GM18858 (cell line): Measurements from ENCODE around the gene SMNDC1.
"Not testable (repeated sequence)": the region's sequence is repeated elsewhere in the genome, so short reads cannot be mapped to it uniquely, and the experiment has no call there.

Experiments used
- ATAC-seq: cut with Tn5 transposase; IDR thresholded peaks from one replicate; pipeline ENCODE4 v1.9.1; 2021; ENCODE audit not compliant: unreplicated experiment

The SMNDC1 gene

DNA sequence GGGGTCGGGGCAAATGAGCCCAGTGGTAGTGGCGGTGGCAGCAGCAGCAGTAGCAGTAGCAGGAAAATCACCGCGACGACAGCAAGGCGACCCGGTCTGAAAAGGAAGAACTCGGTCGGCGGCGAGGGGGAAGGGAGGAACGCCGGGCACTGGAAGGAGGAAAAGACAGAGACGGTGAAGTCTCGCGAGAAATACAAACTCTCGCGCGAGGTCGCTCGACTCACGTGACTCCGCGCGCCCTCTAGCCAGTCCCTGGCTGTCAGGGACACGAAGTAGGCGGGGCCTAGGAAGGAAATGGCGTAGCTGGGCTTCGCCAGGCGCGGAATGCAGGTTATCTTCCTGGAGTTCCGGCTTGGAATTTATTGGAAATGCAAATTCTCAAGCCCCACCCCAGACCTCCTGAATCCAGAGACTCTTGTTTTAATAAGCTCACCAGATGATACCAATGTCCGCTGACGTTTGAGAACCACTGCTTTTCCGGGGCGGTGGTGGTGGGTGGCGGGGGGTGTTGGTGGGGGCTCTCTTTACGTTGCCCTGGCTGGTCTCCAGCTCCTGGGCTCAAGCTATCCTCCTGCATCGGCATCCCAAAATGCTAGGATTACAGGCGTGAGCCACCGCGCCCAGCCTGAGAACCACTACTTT is at the start of gene SMNDC1:
Gene SMNDC1 (minus strand): TSS at position 141 of the 642 bp plus-strand sequence. CDS start 1,333 bp downstream, outside the sequence.
- ATAC-seq = peak; percentile 80

DNA sequence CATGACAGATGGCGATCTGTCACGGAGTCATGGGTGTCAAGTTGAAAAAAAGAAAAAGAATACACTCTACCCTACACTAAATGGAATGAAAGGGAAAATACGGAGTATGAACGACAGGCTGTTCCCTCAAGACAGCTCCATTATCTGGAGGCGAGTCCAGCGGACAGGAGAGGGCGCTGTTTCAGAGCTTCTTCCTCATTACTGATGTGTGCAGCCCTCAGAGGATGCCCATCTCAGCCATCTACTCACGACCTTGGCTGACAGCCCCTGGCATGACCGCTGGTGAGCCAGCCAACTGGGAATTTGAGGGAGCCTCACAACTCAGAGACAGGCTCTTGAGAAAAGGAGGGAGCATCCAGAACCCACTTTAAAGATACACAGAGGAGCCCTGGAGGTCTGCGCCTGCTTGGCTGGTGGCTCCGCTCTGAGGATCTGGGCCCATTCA is 49.6 kb upstream of the SMNDC1 start:
- ATAC-seq = no peak

- no peak for ATAC-seq
Measured at GRCh38 chr10:110353244-110354119, 48.8 kb upstream of the SMNDC1 start.

DNA sequence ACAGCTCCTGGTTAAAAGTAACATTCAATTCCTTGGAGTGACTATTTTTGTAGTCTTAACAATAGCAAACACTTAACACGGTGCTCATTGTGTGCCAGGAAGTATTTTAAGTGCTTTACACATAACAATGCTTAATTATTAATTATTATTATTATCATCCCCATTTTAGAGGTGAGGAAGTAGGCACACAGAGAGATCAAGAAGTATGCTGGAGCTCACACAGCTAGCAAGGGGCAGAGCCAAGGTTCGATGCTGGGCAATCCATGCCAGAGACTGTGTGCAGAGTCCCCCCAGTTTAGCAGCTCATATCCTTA is 48.2 kb upstream of the SMNDC1 start:
- ATAC-seq = no peak

DNA sequence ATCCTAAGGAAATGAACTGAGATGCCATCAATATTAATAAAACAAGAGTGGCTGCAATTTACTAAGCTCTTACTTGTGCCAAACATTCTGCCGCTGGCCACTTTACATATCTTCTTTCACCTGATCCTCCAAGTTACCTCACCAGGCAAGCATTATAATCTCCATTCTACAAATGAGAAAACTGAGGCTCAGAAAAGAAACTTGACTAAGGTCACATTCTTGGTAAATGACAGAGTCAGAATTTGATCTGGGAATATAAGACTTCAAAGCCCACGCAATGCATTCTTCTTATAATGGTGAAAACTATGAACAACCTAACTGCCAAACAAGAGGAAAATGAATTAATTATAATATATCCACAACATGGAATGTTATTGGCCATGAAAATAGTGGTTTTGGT is 46.1 kb upstream of the SMNDC1 start:
- ATAC-seq = no peak

GRCh38 chr10:110349831-110350230 is 45.1 kb upstream of the SMNDC1 start:
- ATAC-seq = no peak

GRCh38 chr10:110349386-110349785 is 44.7 kb upstream of the SMNDC1 start:
- no peak for ATAC-seq

DNA sequence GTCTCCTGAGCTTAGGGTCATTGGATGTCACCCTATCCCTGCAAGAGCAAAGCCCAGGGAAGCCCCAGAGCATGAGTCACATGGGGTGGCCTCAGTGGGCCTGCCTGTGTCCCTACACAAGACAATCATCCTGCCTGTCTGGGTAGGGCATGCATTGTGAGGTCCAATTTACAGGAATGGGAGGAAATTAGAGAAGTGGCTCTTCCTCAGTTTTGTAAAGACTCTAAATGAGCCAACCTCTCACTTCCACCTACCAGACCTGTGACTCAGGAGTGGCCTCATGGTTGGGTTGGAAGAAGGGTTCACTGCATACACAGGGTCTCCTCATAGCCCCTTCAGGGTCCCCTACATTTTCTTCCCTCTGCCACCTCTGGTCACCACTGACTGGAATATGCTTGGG is 43.6 kb upstream of the SMNDC1 start:
- ATAC-seq = no peak

GRCh38 chr10:110346914-110347313 is 42.2 kb upstream of the SMNDC1 start:
- no peak for ATAC-seq

DNA sequence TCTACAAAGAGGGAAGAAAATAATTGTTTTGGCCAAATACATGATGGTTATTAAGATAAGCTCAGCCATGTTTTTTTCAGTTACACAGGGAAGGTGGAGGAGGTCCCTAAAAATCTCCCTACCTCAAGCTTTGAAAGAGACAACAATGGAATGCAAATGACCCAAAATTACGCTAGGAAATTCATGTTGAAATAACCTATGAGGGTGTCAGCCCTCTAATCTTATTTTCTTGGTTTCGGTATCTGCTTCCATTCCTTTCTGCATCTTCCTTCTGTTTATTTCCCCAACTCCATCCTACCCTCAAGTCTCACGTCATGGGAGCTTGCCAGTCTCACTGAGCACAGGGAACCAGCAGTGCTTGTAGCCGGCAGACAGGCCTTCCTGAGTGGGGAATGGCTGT is 40.6 kb upstream of the SMNDC1 start:
- no peak for ATAC-seq

GRCh38 chr10:110344622-110345021 is 39.9 kb upstream of the SMNDC1 start:
- ATAC-seq = no peak

- no peak for ATAC-seq
Measured at GRCh38 chr10:110343947-110344346, 39.2 kb upstream of the SMNDC1 start.

DNA sequence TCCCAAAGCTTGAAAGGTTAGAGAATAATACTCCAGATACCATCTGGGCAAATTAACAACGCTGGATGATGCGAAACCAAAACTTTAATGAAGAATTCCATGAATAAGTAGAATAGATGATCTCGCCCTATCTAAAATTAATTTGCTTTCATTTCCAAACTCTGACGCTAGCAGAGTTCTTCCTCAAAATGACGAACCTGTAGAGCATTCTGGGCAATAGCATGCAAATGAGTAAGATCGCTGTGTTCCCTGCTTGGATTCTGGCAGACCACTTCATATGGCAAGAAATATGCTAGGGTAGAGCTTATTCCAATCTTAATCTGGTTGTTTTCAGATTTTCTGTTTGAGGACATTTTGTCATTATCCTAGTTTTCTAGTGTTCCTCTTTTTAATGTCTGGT is 36.1 kb upstream of the SMNDC1 start:
- no peak for ATAC-seq

DNA sequence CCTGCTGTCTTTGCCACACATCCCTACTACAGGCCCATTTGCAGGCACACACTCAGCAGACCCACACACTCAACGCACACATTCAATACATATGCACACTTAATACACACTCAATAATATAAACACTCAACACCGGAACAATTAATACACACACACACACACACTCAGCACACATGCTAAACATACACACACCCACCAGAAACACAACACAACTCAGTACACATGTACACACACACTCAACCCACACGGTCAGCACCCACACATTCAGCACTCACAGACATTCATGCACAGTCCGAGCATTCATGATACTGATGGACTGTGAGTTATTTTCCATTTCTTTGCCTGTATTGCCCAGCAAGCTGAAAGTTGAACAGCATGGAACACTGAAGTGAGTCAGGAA is 35.4 kb upstream of the SMNDC1 start:
- no peak for ATAC-seq

- no peak for ATAC-seq
Measured at GRCh38 chr10:110337906-110338305, 33.2 kb upstream of the SMNDC1 start.

- ATAC-seq = no peak
Measured at GRCh38 chr10:110337401-110337800, 32.7 kb upstream of the SMNDC1 start.

DNA sequence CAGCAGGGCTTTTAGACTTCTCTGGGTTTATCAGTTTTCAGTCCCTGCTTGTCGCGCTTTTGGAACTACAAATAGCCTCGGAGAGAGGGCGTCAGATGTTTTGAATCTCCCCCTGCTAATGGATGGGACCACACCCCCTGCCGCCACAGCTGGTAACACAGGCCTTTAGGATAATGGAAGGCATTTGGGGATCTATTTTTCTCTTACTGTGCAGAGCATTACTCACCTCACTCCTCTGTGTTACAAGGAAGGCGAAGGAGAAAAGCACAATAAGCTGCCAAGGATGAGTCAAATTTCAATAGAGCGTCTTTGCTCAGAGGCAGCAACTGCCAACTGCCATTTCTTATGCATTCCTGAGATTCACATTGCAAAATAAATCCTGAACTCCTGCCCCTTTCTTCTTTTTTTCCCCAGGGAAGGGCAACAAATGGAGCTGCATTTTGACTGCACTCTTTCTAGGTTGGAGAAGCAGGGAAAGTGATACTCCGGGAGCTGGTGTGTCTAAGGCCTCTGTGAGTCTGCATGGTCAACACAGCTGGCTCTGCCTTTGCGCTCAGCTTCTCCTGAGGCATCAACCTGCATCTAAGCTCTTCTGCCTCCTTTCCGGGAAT is 31.5 kb upstream of the SMNDC1 start:
- no peak for ATAC-seq

GRCh38 chr10:110335314-110336064 is 30.8 kb upstream of the SMNDC1 start:
- no peak for ATAC-seq

- ATAC-seq = no peak
Measured at GRCh38 chr10:110334061-110334656, 29.4 kb upstream of the SMNDC1 start.

- not testable (repeated sequence) for ATAC-seq
Measured at GRCh38 chr10:110331226-110331795, 26.6 kb upstream of the SMNDC1 start.

- no peak for ATAC-seq
Measured at GRCh38 chr10:110330675-110331074, 26.0 kb upstream of the SMNDC1 start.
